ENCODE results near the gene GRID2. TPM values are rescaled to one million over a fixed set of nuclear protein-coding genes. Genes with fewer than 3 reads are reported as not detected.

Gene GRID2
- total and polyA plus RNA-seq, 9 of the 15 experiments (the other 6 are each of a cell fraction or from before 2014, with no cell fraction given): 0.04 TPM; not detected in 7

DNA sequence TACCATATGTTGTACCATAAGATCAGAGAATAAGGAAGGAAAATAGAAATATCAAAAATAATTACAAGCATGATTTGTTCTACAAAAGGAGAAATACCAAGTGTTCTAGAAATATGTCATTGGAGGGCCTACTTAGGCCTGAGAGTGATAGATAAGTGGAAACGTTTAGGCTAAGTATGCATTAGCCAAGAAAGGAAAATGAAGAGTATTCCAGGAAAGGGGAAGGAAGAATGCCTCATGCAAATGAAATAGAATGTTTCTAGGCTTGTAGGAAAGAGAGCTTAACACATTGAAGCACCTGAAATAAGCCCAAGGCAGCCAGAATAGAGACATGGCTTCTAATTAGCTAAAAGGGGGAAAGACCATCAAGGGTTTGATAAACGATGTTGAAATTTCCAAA lies 929.1 kb downstream of the GRID2 start:
- POLR2A ChIA-PET: no interaction called here
- no peak for FAIRE-seq

More for the DNA sequence above, 929.1 kb downstream of the GRID2 start:
- 3% methylated on average over 2 of the region's 2 CpGs for WGBS (ENCODE audit: insufficient coverage, low coverage, missing lambda C conversion rate)
- TF ChIP-seq KLF10 (CRISPR knock-in tag; IDR thresholded peaks at IDR 0.05) (no peak), ZNF41 (CRISPR knock-in tag; conservative IDR thresholded peaks at IDR 0.05) (no peak), ILF3 (IDR thresholded peaks at IDR 0.05; ENCODE audit: borderline replicate concordance) (no peak), ZNF212 (CRISPR knock-in tag; IDR thresholded peaks at IDR 0.05) (no peak), ZNF75A (CRISPR knock-in tag; IDR thresholded peaks at IDR 0.05) (no peak)
- TF ChIP-seq, protein P1, sequence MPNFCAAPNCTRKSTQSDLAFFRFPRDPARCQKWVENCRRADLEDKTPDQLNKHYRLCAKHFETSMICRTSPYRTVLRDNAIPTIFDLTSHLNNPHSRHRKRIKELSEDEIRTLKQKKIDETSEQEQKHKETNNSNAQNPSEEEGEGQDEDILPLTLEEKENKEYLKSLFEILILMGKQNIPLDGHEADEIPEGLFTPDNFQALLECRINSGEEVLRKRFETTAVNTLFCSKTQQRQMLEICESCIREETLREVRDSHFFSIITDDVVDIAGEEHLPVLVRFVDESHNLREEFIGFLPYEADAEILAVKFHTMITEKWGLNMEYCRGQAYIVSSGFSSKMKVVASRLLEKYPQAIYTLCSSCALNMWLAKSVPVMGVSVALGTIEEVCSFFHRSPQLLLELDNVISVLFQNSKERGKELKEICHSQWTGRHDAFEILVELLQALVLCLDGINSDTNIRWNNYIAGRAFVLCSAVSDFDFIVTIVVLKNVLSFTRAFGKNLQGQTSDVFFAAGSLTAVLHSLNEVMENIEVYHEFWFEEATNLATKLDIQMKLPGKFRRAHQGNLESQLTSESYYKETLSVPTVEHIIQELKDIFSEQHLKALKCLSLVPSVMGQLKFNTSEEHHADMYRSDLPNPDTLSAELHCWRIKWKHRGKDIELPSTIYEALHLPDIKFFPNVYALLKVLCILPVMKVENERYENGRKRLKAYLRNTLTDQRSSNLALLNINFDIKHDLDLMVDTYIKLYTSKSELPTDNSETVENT (CRISPR knock-in tag; IDR thresholded peaks at IDR 0.05): no peak
- DNase-seq (ENCODE audit: extremely low read depth in 1 of 4, low spot score in 3 of 4): no peak
- intact Hi-C loops (cut with micrococcal nuclease) (no loop called here), in situ Hi-C loops (cut with MboI) (no loop called here)
- H3K4me1 ChIP-seq (replicated peaks in 1 of 2; ENCODE audit: control insufficient read depth in 2 of 2, insufficient read depth in 2 of 2, low read length in 2 of 2): no peaks in the 10 kb centered on the region
- no TSS peak for BruUV-seq (replicated peaks)
- no peak overlapping the region for H2AFZ ChIP-seq (ENCODE audit: low read depth, low read length)
- ATAC-seq: no peak
- H3K9me3 ChIP-seq (replicated peaks; ENCODE audit: control insufficient read depth, insufficient read depth, low read depth, low read length): no peaks in the 10 kb centered on the region
- H3K4me3 ChIP-seq: no peak overlapping the region
- H3K9me1 ChIP-seq (ENCODE audit: control insufficient read depth, insufficient read depth, low read length): no peaks in the 10 kb centered on the region
- no peak overlapping the region for H3K27ac ChIP-seq (ENCODE audit: extremely low read depth, low read depth, low read length)
- no peaks in the 10 kb centered on the region for H3K79me2 ChIP-seq (ENCODE audit: control insufficient read depth, insufficient read depth, low read length)
- no peak overlapping the region for H3K4me2 ChIP-seq (ENCODE audit: insufficient read depth, low read length)
- CTCF ChIA-PET (ENCODE audit: low intra/inter-chr PET ratio): no interaction called here
- no peak overlapping the region for H3K9ac ChIP-seq (ENCODE audit: insufficient read depth in 1 of 2, low read depth in 2 of 2, low read length in 2 of 2)
- no peaks in the 10 kb centered on the region for H3K36me3 ChIP-seq (ENCODE audit: control insufficient read depth, insufficient read depth, low read length)
- H3K27me3 ChIP-seq (ENCODE audit: control insufficient read depth in 2 of 2, insufficient read depth in 2 of 2, low read length in 2 of 2): no peaks in the 10 kb centered on the region
- no peaks in the 10 kb centered on the region for H4K20me1 ChIP-seq (replicated peaks; ENCODE audit: control insufficient read depth, insufficient read depth, low read length)
